ENCODE results near the gene YOD1.

YOD1 gene

GRCh38 chr1:207007352-207008033 is 43.5 kb downstream of the YOD1 start:
- DNase-seq (ENCODE audit: low spot score), result peak; percentile 97

- DNase-seq (ENCODE audit: low spot score), result no peak
Measured at GRCh38 chr1:207006914-207007313, 44.1 kb downstream of the YOD1 start.

GRCh38 chr1:207006083-207006482 is 44.9 kb downstream of the YOD1 start:
- no peak for DNase-seq (ENCODE audit: low spot score)

- DNase-seq (ENCODE audit: low spot score), result peak; percentile 91
Measured at GRCh38 chr1:207004931-207005830, 45.8 kb downstream of the YOD1 start.

GRCh38 chr1:207003210-207003609 is 47.8 kb downstream of the YOD1 start:
- no peak for DNase-seq (ENCODE audit: low spot score)

- DNase-seq (ENCODE audit: low spot score), result peak; percentile 89
Measured at GRCh38 chr1:207002724-207003146, 48.3 kb downstream of the YOD1 start.

- DNase-seq (ENCODE audit: low spot score), result peak; percentile 44
Measured at GRCh38 chr1:207001492-207002245, 49.3 kb downstream of the YOD1 start.

GRCh38 chr1:207000651-207001291 is 50.2 kb downstream of the YOD1 start:
- DNase-seq (ENCODE audit: low spot score), result no peak

- DNase-seq (ENCODE audit: low spot score), result no peak
Measured at GRCh38 chr1:206998816-206999215, 52.2 kb downstream of the YOD1 start.

All from SW480 (cell line).